Osteoblast (primary cell): ENCODE measurements around the gene AUNIP. TPM values are rescaled to one million over a fixed set of nuclear protein-coding genes. Genes with fewer than 3 reads are reported as not detected.

Source experiments
- DNase-seq: peaks from one replicate; pipeline ENCODE4 v3.0.0; 2011; ENCODE audit warnings: low spot score, mixed read lengths; ENCODE audit not compliant: insufficient read length; ENCODE audit errors: missing footprints
- H2AFZ ChIP-seq: 2 replicates; pipeline ENCODE4 v1.6.0; 2011; ENCODE audit warnings: mild to moderate bottlenecking, low read length
- H3K27ac ChIP-seq: 2 replicates; pipeline ENCODE4 v1.5.1; 2011; ENCODE audit warnings: mild to moderate bottlenecking, low read depth, low read length, moderate library complexity
- H3K27me3 ChIP-seq: 2 replicates; pipeline ENCODE4 v1.6.0; 2012; ENCODE audit warnings: mild to moderate bottlenecking, control low read depth, inconsistent platforms, low read length, moderate library complexity; ENCODE audit not compliant: insufficient read depth
- H3K36me3 ChIP-seq: 2 replicates; pipeline ENCODE4 v1.5.1; 2011; ENCODE audit warnings: mild to moderate bottlenecking, low read length, control low read depth, moderate library complexity; ENCODE audit not compliant: insufficient read depth
- H3K4me1 ChIP-seq: 2 replicates; pipeline ENCODE4 v1.5.1; 2011; ENCODE audit warnings: mild to moderate bottlenecking, low read length, control low read depth, moderate library complexity; ENCODE audit not compliant: insufficient read depth
- H3K4me2 ChIP-seq: 2 replicates; pipeline ENCODE4 v1.6.0; 2011; ENCODE audit warnings: mild to moderate bottlenecking, low read length; ENCODE audit not compliant: insufficient read depth
- H3K4me3 ChIP-seq: fragments of 200-600 bp; sonication (generic); 3 replicates; pipeline ENCODE4 v1.5.1; 2012; ENCODE audit warnings: mild to moderate bottlenecking, low read length, inconsistent platforms; ENCODE audit not compliant: insufficient read depth
- H3K79me2 ChIP-seq: 2 replicates; pipeline ENCODE4 v1.6.0; 2012; ENCODE audit warnings: mild to moderate bottlenecking, low read length, control low read depth, inconsistent platforms; ENCODE audit not compliant: insufficient read depth
- H3K9me3 ChIP-seq: 2 replicates; pipeline ENCODE4 v1.5.1; 2011; ENCODE audit warnings: low read depth, low read length, control low read depth
- H4K20me1 ChIP-seq: 2 replicates; pipeline ENCODE4 v1.6.0; 2012; ENCODE audit warnings: mild to moderate bottlenecking, low read length, control low read depth; ENCODE audit not compliant: insufficient read depth
- total RNA-seq: library from RNA; depleted of rRNA; stranded (reverse); fragments of >200 nt; gene quantifications from 2 replicates; pipeline ENCODE4 v1.2.3, GENCODE V29; 2012
- TF ChIP-seq, protein P1 (sequence below): IDR thresholded peaks from 2 replicates; pipeline ENCODE4 v1.5.1; 2011; ENCODE audit warnings: mild to moderate bottlenecking, low read depth, low read length, moderate library complexity; ENCODE audit errors: extremely low read depth

Gene AUNIP
- total RNA-seq, 1 donor = 0.72 TPM

DNA sequence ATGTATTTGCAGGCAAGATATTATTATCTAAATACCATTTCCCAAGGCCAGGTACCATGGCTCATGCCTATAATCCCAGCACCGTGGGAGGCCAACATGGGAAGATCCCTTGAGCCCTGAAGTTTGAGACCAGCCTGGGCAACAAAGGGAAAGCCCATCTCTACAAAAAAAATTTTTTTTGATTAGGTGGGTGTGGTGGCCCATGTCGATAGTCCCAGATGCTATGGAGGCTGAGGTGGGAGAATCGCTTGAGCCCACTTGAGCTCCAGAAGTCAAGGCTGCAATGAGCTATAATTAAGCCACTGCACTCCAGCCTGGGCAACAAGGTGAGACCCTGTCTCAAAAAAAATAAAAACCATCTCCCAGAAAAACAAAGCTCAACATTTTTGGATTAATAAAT lies 44.7 kb upstream of the AUNIP start:
- Histone ChIP-seq H3K27ac (no peak overlapping the region), H3K79me2 (peaks cover 59% of the 10 kb centered on the region)
- TF ChIP-seq, protein P1, sequence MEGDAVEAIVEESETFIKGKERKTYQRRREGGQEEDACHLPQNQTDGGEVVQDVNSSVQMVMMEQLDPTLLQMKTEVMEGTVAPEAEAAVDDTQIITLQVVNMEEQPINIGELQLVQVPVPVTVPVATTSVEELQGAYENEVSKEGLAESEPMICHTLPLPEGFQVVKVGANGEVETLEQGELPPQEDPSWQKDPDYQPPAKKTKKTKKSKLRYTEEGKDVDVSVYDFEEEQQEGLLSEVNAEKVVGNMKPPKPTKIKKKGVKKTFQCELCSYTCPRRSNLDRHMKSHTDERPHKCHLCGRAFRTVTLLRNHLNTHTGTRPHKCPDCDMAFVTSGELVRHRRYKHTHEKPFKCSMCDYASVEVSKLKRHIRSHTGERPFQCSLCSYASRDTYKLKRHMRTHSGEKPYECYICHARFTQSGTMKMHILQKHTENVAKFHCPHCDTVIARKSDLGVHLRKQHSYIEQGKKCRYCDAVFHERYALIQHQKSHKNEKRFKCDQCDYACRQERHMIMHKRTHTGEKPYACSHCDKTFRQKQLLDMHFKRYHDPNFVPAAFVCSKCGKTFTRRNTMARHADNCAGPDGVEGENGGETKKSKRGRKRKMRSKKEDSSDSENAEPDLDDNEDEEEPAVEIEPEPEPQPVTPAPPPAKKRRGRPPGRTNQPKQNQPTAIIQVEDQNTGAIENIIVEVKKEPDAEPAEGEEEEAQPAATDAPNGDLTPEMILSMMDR = no peak

GRCh38 chr1:25902462-25902861 lies 43.2 kb upstream of the AUNIP start:
- Histone ChIP-seq H3K9me3 (no peaks in the 10 kb centered on the region), H3K4me1 (peaks cover 23% of the 10 kb centered on the region), H3K4me2 (no peak overlapping the region), H3K4me3 (no peak overlapping the region), H3K79me2 (peaks cover 59% of the 10 kb centered on the region), H4K20me1 (no peaks in the 10 kb centered on the region), H3K27ac (peak overlapping the region; percentile 2), H3K27me3 (no peaks in the 10 kb centered on the region), H2AFZ (no peak overlapping the region), H3K36me3 (peaks cover 42% of the 10 kb centered on the region)
- DNase-seq = no peak
- TF ChIP-seq, protein P1 = no peak

More for the DNA sequence above, 44.7 kb upstream of the AUNIP start:
- Histone ChIP-seq H3K27me3 (no peaks in the 10 kb centered on the region), H3K4me3 (peak overlapping the region; percentile 75), H3K36me3 (peaks cover 40% of the 10 kb centered on the region), H3K4me1 (peaks cover 23% of the 10 kb centered on the region), H2AFZ (peak overlapping the region; percentile 68), H4K20me1 (no peaks in the 10 kb centered on the region), H3K4me2 (peak overlapping the region; percentile 83), H3K9me3 (no peaks in the 10 kb centered on the region)
- DNase-seq = no peak

DNA sequence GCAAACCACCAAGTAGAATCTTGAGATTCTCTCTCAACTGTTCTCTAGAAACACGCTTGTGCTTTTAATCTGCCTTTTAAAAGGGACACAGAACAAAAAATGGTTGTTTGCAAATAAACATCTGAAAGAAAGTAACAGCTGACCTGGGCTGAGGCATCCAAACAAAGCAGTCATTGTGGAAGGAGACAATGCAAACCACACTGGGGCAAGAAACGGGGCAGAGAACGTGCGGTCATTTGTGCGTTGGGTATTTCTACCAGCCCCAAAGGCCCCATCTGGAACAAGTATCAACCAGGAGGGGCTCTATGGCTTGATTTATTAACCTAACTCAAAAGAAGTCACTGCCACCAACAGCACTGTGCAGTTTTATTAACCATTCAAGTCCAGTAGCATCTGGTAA lies 41.0 kb upstream of the AUNIP start:
- H3K36me3 ChIP-seq = peaks cover 42% of the 10 kb centered on the region
- no peak overlapping the region for H3K27ac ChIP-seq
- peaks cover 59% of the 10 kb centered on the region for H3K79me2 ChIP-seq

DNA sequence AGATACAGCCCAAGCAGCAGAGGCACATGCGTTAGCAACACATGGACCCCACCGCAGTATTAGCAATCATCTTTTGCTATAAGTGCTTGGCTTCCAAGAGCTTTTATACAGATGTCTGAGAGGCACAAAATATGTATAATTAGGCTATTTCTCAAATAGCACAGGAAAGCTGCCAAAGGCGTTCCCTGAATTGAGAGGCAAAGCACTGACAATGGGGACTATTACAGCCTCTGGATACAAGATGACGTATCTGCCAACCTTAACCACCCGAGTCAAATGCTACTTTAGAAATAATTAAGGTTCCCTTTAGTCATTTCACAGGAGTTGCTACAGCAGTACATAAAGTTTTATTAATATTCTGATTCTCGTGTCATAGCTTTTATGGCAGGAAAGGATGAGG lies 40.5 kb upstream of the AUNIP start:
- no peak overlapping the region for H2AFZ ChIP-seq
- peaks cover 42% of the 10 kb centered on the region for H3K36me3 ChIP-seq
- no peak overlapping the region for H3K4me2 ChIP-seq
- peaks cover 56% of the 10 kb centered on the region for H3K79me2 ChIP-seq
- H3K4me3 ChIP-seq = no peak overlapping the region
- H3K27ac ChIP-seq = no peak overlapping the region
- no peak for DNase-seq
- H3K9me3 ChIP-seq = no peaks in the 10 kb centered on the region
- peaks cover 28% of the 10 kb centered on the region for H3K4me1 ChIP-seq
- no peaks in the 10 kb centered on the region for H4K20me1 ChIP-seq
- no peaks in the 10 kb centered on the region for H3K27me3 ChIP-seq
- TF ChIP-seq, protein P1 = no peak

More for the DNA sequence above, 41.0 kb upstream of the AUNIP start:
- H3K4me3 ChIP-seq = no peak overlapping the region
- TF ChIP-seq, protein P1 = no peak
- H3K27me3 ChIP-seq = no peaks in the 10 kb centered on the region
- no peaks in the 10 kb centered on the region for H4K20me1 ChIP-seq
- H3K4me2 ChIP-seq = no peak overlapping the region
- H2AFZ ChIP-seq = no peak overlapping the region
- DNase-seq = no peak
- peaks cover 25% of the 10 kb centered on the region for H3K4me1 ChIP-seq
- H3K9me3 ChIP-seq = no peaks in the 10 kb centered on the region
